HK-2 (cell line): ENCODE measurements around the gene ZDHHC14.
"Not testable (repeated sequence)": the region's sequence is repeated elsewhere in the genome, so short reads cannot be mapped to it uniquely, and the experiment has no call there.

Experiments used
- DNase-seq: peaks from one replicate; pipeline ENCODE4 v3.0.0-alpha.2; 2018; ENCODE audit not compliant: unreplicated experiment

Gene ZDHHC14

DNA sequence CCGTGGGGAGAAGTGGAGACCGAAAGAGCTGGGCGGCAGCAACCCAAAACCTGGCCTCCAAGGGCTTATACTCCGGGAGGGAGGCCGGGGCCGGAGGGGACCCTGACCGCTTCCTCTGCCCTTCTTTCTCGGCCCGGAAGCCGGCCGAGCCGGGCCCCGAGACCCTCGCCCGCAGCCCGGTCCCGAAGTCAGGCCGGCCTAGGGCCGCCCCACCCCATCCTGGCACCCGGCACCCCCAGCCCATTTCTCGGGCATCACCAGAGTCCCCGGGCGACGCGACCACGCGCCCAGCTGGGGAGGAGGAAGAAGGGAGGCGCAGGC lies 572 bp upstream of the ZDHHC14 start:
- DNase-seq = peak; percentile 53

DNA sequence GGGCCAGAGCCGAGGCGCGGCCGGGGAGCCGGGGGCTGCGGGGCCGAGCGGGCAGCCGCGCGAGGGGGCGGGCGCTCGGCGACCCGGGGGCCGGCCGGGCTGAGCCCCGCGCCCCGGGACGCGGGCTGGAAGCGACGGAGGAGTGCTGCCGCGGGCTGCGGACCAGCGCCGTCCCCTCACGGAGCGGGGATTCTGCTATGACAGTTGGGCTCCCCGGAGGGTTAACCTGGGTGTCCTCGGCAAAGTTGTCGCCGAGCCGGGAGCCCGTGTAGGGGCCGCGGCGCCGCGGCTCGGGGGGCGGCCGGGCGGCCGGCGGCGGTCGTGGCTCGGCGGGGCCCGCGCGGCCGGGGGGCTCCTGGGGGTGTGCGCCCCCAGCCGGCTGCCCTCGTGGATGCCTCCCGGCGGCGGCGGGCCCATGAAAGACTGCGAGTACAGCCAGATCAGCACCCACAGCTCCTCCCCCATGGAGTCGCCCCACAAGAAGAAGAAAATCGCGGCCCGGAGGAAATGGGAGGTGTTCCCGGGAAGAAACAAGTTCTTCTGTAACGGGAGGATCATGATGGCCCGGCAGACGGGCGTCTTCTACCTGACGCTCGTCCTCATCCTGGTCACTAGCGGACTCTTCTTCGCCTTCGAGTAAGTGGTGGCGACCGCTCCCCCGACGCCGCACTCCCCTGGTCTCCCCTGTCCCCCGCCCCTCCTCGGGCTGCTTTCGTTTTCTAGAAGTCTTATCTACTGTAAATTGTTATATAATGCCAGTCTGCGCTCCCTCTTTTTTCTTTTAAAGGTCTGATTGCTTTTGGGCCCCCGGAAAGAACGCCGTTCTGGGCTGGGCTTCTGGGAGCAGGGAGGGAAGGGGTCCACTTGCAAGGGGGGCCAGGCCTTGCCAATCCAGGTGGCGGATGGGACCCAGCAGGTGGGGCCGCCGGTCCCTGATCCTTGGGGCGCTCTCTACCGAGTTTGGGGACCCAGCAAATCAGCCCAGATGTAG lies 936 bp downstream of the ZDHHC14 start:
- DNase-seq = peak; percentile 66

DNA sequence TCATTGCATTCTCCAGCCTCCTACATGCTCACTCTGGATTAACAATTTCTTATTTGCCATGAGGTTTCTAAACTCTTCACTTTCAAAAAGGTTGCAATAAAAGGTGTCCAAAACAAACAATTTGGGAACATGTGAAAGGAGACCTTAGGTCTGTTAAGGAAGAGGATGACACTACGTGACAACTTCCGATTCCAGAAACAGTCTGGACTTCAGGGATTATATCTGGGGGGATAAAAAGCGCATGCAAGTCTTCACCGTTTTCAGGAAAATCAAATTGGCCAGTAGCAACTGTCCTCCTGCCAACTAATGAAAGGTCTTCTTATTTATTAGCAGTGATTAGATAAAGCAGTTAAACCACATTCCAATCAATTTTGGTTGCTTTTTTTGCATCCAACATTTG lies 1.8 kb downstream of the ZDHHC14 start:
- DNase-seq = no peak

DNA sequence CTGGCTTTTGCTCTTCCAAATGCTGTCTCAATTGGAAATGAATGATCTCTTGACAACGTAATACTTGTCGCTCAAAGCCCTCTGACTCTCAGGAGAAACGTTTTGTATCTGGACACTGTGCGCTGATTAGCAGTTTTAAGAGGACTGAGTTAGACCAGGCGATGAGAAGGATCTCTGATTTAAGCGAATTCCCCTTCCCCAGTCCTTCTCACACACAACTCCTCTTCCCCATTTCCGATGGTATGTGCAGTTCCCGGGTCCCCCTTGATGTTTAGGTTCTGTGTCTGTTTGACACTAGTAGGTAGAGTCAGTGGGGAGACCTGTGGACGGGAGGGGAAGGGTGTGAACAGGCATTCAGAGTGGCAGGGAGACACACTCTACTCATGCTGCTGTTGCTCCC lies 2.5 kb downstream of the ZDHHC14 start:
- DNase-seq = no peak

DNA sequence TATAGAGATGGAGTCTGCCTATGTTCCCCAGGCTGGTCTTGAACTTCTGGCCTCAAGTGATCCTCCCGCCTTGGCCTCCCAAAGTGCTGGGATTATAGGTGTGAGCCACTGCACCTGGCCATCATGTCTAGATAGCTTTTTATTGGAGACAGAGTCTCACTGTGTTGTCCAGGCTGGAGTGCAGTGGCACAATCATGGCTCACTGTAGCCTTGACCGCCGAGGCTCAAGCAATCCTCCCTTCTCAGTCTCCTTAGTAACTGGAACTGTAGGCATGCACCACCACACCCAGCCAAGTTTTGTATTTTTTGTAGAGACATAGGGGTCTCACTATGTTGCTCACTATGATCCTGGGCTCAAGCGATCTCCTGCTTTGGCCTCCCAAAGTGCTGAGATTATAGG lies 4.0 kb downstream of the ZDHHC14 start:
- DNase-seq = not testable (repeated sequence)

DNA sequence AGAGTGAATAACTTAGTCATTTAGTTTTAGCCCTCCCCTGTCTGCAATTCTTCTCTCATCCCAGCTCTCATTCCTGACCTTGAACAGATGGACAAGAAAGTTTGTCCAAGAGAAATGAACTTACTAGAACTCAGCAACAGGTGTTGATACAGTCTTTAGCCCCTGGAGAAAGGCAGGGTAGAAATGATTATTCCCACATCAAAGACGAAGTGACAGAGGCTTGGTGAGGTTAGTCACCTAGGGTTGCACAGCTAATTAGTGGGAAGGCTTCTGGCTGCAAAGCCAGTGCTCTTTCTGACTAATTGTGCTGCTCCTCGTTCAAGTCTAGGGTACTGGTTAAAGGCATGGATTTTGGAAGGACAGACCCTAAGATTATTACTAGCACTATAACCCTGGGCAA lies 4.5 kb downstream of the ZDHHC14 start:
- no peak for DNase-seq

DNA sequence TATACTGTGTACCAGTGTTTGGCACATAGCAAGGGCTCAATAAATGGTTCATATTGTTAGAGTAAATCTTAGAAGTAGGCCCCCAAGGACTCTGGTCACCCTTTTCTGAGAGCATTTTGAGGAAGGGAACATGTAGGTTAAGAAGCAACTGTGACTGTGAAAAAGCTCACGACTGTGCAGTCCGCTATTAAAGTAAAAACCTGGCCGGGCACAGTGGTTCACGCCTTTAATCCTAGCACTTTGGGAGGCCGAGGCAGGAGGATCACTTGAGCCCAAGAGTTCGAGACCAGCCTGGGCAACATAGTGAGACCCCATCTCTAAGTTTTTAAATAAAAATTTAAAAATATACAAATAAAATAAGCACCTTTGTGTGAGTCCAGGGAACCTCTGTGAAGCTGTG lies 5.0 kb downstream of the ZDHHC14 start:
- DNase-seq = no peak

DNA sequence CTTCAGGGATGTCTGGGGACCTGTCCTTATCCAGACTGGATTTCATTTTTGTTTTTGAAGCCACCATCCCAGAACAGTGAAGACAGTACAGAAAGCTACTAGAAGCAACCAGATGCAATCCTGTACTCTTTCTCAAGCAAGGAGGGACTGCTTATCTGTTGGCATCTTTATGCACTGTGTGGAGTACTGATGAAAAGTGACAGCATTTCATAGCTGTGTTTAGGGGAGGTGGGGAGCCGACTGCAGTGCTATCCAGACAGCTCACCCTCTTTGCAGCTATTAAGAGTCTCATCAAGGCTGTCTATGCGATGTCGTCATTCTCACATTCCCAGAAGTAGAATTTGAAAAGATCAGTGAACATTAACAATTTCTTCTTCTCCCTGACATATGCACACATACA lies 5.5 kb downstream of the ZDHHC14 start:
- DNase-seq = no peak

DNA sequence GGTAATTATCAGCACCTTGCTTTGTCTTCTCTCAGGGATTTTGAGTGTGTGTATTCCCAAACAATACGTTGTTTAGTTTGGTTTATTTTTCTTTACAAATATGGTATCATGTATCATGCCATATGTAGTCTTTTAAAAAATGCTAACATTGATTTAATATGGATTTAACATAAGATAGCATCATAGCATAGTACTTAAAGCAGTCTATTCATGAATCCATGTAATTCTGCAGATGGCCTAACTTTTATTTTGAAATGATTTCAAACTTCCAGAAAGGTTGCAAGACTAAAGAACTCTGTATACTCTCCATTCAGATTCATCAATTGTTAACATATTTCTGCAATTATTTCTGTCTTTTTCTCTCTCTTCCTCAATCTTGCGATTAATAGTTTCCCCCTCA lies 7.9 kb downstream of the ZDHHC14 start:
- no peak for DNase-seq

DNA sequence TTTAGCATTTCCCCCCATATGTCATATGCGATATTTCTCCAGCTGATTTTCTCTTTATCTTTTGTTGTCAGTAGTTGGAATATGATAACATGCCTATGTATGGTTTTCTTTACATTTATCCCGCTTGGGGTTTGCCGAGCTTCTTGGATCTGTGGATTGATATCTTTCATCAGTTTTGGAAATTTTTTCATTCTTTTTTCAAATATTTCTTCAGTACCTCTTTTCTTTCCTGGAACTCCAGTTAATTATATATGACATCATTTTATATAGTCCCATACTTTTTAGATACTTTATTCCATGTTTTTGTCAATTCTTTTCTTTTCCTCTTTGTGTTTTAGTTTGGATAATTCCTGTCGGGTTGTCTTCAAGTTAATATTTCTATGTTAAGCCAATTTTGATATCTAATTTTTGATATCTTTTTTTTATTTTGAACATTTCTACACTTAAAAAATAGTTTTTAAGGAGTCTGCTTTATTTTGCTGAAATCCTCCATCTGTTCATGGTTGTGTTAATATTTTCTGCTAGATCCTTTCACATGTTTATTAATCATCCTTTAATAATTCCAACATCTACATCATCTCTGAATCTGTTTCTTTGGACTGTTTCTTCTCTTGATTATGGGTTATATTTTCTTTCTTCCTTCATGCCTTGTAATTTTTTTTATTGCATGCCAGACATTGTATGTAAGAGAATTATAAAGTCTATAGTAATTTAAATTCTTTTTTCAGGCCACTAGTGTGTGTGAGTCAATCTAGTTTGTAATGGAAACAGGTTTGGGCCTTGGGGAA lies 9.5 kb downstream of the ZDHHC14 start:
- DNase-seq = no peak

DNA sequence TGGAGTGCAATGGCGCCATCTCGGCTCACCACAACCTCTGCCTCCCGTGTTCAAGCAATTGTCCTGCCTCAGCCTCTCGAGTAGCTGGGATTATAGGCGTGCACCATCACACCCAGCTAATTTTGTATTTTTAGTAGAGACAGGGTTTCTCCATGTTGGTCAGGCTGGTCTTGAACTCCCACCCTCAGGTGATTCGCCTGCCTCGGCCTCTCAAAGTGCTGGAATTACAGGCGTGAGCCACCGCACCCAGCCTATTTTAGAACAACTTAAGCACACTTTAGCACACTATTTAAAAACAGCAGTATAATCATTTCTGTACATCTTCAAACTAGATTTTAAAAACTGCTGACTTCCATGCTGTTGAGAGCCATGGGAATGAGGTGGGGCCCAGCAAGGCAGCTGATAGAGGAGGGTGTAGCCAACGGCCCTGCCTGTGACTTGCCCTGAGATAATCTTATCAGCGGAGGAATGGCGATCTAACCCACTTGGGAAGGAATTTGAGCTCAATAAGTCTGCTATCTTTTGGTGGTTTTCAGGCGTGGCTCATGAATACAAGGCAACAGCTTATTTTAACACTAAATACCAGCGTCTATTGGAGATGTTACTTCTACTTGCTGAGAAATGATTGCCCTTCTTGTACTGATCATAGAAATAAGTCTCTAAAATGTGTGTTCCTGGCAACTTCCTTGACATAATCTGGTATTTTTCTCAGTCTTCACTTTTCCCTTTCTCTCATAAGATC lies 12.1 kb downstream of the ZDHHC14 start:
- no peak for DNase-seq

DNA sequence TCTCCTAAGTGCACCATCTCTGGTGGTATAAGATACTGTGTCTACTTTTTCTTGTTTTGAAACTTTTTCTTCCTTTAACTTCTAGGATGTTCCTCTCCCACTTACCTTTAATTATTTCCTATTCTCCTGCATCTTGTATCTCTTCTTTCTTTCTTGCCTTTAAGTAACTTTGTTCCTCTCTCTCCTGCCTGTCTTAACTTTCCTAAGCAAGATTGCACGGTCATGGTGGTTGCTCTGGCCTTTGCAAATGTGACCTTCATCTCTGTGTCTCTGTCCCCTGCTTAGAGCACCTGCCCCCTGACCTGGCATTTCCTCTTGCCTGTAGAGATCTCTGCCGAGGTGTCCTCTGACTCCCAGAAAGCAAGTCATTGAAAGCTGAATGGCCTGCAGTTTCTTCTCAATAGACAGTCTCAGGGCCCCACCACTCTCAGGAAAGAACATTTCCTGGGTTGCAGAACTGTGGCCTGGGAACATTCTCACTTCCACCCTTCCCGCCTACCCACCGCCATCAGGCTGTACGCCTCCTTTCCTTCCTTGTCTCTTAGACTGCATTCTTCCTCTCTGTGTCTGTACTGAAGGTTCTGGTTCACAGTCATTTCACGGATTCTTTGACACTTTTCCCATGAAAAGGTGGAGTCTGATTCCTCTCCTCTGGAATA lies 12.8 kb downstream of the ZDHHC14 start:
- no peak for DNase-seq

DNA sequence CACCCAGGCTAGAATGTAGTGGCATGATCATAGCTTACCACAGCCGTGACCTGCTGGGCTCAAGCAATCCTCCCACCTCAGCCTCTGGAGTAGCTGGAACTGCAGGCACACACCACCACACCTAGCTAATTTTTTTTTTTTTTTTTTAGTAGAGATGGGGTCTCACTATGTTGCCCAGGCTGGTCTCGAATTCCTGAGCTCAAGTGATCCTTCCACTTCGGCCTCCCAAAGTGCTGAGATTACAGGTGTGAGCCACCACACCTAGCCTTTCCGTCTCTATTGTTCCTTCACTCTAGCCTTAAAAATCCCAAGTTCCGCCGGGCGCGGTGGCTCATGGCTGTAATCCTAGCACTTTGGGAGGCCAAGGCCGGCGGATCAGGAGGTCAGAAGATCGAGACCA lies 14.2 kb downstream of the ZDHHC14 start:
- not testable (repeated sequence) for DNase-seq

DNA sequence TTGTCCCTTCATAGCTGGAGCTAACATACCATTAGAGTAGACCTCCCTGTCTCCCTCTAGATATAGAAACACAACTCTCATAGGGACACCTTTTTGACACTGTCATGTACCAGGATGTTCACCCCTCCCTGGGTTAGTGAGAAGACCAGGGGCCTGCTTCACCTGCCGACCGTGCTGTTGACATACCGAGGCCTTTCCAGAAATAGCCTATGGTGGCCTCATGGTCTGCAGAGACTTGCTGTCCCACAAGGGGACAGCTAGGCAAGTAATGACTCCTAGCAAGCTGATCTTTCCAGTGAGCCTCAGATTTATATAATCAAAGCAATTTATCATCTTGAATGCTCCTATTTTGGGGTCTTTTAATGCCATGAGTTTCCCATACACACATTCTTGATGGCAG lies 15.0 kb downstream of the ZDHHC14 start:
- DNase-seq = no peak

DNA sequence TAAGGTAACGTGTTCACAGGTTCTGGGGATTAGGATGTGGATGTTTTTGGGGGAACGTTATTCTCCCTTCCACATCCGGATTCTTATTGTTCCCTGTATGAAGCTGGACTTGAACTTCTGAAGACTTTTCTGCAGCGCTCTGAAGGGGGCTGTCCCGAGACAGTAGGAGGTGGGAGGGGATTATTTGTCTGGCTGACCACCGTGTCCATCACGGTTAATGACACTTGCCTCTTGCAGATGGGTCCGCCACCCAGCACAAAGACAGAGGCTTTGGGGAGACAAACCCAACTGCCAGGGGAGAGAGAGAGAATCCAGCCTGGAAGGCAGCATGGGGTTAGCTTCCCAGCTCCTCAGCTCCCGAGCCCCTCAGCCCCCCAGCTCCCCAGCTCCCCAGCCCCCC lies 16.7 kb downstream of the ZDHHC14 start:
- DNase-seq = no peak

DNA sequence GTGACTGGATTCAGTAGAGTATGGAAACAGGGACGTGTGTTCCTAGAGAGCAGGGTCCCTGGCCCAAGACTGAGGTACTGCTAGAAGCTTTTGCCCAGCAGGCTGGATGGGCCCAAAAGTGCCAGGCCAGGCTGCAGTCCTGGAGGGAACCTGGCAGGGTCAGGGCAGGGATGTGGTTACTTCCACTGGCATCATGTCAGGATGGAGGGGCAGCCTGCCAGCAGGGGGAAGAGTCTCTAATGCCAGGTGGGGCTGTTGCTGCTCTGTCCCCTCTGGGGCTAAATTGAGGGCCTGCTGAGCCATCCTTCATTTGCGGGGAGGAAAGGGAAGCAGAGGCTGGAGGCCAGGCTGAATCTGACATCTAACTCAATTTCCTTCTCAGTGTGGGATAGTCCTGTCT lies 17.2 kb downstream of the ZDHHC14 start:
- no peak for DNase-seq

DNA sequence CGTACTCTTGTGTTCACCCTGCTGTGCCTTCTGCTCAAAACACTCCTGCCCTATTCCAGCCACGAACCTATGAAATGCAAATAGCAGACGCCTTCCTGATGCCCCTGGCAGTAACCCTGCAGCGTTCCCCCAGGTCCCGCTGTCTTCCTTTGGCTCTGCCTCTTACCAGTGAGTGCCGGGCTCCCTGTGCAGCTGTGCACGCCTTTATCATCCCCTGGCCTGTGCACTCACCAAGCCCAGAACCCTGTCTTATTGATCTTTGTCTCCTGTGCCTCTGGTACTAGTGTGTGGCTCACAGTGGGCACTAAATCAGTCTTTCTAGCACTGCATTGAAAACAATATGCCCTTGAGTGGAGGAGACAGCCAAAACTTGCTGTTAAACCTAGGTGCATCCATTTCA lies 19.7 kb downstream of the ZDHHC14 start:
- DNase-seq = no peak

DNA sequence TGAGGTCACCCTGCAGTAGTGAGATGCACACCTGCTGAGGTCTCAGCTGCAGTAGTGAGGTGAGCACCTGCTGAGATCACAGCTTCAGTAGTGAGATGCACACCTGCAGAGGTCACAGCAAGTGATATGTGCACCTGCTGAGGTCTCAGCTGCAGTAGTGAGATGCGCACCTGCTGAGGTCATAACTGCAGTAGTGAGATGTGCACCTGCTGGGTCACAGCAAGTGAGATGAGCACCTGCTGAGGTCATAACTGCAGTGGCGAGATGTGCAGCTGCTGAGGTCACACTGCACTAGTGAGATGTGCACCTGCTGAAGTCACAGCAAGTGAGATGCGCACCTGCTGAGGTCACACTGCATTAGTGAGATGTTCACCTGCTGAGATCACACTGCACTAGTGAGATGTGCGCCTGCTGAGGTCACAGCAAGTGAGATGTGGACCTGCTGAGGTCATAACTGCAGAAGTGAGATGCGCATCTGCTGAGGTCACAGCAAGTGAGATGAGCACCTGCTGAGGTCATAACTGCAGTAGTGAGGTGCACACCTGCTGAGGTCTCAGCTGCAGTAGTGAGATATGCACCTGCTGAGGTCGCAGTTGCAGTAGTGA lies 20.8 kb downstream of the ZDHHC14 start:
- no peak for DNase-seq

DNA sequence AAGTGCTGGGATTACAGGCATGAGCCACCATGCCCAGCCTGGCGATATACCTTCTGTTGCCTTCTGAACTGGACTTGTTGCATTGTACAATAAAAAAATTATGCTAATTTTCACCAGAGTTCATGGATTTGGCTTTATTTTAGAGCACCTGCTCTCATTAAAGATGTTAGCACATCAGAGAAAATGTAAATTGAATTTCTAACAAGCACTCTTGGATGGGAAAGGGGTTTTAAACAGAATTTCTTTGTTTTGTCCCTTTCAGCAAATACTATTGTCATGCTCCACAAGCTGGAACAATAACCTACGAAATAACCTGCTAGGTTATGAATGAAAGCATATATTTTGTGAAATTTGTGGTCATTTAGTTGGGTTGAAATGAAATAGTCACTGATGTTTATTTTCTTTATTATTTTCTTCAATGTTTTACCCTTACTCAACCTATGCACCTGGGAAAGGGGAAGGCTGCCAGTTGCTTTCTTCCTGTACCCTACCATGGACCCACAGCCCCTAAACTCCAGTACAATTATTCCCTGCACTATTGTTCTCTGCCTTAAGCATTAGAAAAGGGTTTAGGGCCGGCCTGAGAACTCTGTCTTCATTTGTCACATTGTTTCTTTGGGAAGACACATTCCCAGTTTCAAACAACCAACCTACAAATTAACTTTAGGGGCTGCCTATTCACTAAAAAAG lies 22.2 kb downstream of the ZDHHC14 start:
- no peak for DNase-seq

DNA sequence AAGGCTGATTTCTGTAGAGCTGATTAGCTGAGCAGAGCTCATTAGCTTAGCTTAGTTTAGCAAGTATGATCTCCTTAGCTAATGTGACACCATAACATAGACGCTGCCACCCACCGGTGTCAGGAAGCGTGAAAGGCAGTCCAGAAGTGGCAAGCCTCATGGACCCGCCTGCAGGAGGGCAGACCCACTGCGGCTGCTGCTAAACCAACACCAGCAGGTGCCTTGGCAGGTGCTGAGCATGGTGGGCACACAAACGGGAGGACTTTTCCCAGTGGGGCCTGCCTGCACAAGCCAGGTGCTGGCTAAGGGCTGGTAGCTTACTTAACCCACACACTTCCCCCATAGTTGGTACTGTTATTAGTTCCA lies 22.7 kb downstream of the ZDHHC14 start:
- no peak for DNase-seq

DNA sequence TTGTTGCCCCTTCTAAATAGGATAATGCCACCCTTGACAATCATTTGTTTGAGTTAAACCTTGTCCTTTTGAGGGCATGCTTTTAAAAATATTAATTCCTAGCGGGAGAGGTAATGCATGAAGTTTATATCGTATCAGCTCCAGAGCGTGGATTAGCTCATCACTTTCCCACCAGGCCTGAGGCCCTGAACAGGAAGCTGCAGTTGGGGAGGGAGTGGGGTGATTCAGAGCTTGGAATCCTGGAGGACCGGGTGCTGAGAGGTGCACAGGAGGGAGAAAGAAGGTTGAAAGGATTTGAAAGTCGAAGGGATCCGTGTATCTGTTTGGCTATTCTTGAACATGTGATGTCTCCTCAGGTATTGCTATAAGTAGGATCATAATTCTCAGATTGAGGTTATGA lies 25.0 kb downstream of the ZDHHC14 start:
- peak; percentile 27 for DNase-seq
